ENCODE results near the gene ZNF160.

DNA sequence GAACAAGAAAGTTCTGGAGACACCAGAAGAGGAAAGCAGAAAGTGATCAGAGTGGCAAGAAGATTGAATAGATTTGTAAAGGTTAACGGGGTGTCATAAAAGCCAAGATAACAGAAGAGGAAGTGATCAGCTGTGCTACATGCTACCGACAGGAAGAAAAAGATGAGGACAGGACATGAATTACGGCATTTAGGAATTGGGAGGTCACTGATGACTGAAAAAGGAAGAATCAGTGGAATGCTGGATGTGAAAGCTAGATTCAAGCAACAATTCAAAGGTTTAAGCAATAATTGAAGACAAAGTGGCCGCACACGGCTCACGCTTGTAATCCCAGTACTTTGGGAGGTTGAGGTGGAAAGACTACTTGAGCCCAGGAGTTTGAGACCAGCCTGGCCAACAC lies 15.1 kb downstream of the ZNF160 start:
- TF ChIP-seq CTCF (IDR thresholded peaks at IDR 0.05), result no peak
- TF ChIP-seq, protein P1, sequence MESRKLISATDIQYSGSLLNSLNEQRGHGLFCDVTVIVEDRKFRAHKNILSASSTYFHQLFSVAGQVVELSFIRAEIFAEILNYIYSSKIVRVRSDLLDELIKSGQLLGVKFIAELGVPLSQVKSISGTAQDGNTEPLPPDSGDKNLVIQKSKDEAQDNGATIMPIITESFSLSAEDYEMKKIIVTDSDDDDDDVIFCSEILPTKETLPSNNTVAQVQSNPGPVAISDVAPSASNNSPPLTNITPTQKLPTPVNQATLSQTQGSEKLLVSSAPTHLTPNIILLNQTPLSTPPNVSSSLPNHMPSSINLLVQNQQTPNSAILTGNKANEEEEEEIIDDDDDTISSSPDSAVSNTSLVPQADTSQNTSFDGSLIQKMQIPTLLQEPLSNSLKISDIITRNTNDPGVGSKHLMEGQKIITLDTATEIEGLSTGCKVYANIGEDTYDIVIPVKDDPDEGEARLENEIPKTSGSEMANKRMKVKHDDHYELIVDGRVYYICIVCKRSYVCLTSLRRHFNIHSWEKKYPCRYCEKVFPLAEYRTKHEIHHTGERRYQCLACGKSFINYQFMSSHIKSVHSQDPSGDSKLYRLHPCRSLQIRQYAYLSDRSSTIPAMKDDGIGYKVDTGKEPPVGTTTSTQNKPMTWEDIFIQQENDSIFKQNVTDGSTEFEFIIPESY (IDR thresholded peaks at IDR 0.05; ENCODE audit: borderline replicate concordance, low read depth), result no peak
- TF ChIP-seq SIN3A (IDR thresholded peaks at IDR 0.05; ENCODE audit: borderline replicate concordance, low read depth, low read length), result no peak

Data from SK-N-SH (cell line).